Measurements from ENCODE around the gene COQ8A. TPM values are rescaled to one million over a fixed set of nuclear protein-coding genes. Genes with fewer than 3 reads are reported as not detected.

Gene COQ8A
- total RNA-seq, 2 donors from 2014 or later = 61.8 to 66.1 TPM

- H3K36me3 ChIP-seq = no peaks in the 10 kb centered on the region
- no peaks in the 10 kb centered on the region for H3K27me3 ChIP-seq (replicated peaks; ENCODE audit: insufficient read depth)
- no peaks in the 10 kb centered on the region for H3K9me3 ChIP-seq
- WGBS = 86% methylated on average over 3 of the region's 3 CpGs
- H3K4me3 ChIP-seq = no peak overlapping the region
- H3K27ac ChIP-seq = no peak overlapping the region
- DNase-seq (ENCODE audit: low spot score) = no peak
- no peaks in the 10 kb centered on the region for H3K4me1 ChIP-seq (replicated peaks)
- TF ChIP-seq POLR2AphosphoS5 (IDR thresholded peaks at IDR 0.05) (no peak), CTCF (IDR thresholded peaks at IDR 0.05) (no peak), POLR2A (IDR thresholded peaks at IDR 0.05) (no peak)
- intact Hi-C loops (cut with DNase I) = loop anchor here (10.0 kb wide), 1 partner anchor 368 kb away; the partner anchor contains the start of gene CDC42BPA
These were observed 6.7 kb downstream of the COQ8A start for GRCh38 chr1:226946841-226947240.

GRCh38 chr1:226948051-226948450, 8.0 kb downstream of the COQ8A start:
- no peaks in the 10 kb centered on the region for H3K9me3 ChIP-seq
- WGBS = 98% methylated on average over 2 of the region's 2 CpGs
- H3K27me3 ChIP-seq (replicated peaks; ENCODE audit: insufficient read depth) = no peaks in the 10 kb centered on the region
- no peak overlapping the region for H3K4me3 ChIP-seq
- H3K27ac ChIP-seq = no peak overlapping the region
- TF ChIP-seq POLR2A (IDR thresholded peaks at IDR 0.05) = no peak
- no peak for TF ChIP-seq POLR2AphosphoS5 (IDR thresholded peaks at IDR 0.05)
- no peak for TF ChIP-seq CTCF (IDR thresholded peaks at IDR 0.05)
- no peak for DNase-seq (ENCODE audit: low spot score)
- no peaks in the 10 kb centered on the region for H3K4me1 ChIP-seq (replicated peaks)
- intact Hi-C loops (cut with DNase I) = loop anchor here (10.0 kb wide), 1 partner anchor 367 kb away; the partner anchor contains the start of gene CDC42BPA
- H3K36me3 ChIP-seq = no peaks in the 10 kb centered on the region

- Histone ChIP-seq H3K27me3 (replicated peaks; ENCODE audit: insufficient read depth) (no peaks in the 10 kb centered on the region), H3K4me3 (no peak overlapping the region), H3K27ac (no peak overlapping the region), H3K36me3 (no peaks in the 10 kb centered on the region), H3K4me1 (replicated peaks) (no peaks in the 10 kb centered on the region), H3K9me3 (no peaks in the 10 kb centered on the region)
- no peak for DNase-seq (ENCODE audit: low spot score)
- 95% methylated on average over 6 of the region's 6 CpGs for WGBS
- intact Hi-C loops (cut with DNase I) = loop anchor here (10.0 kb wide), 1 partner anchor 366 kb away; the partner anchor contains the start of gene CDC42BPA
- TF ChIP-seq POLR2AphosphoS5 (IDR thresholded peaks at IDR 0.05) (no peak), POLR2A (IDR thresholded peaks at IDR 0.05) (no peak), CTCF (IDR thresholded peaks at IDR 0.05) (no peak)
These were observed 8.4 kb downstream of the COQ8A start for GRCh38 chr1:226948480-226948879.

- DNase-seq (ENCODE audit: low spot score) = no peak
- intact Hi-C loops (cut with DNase I) = loop anchor here (10.0 kb wide), 1 partner anchor 366 kb away; the partner anchor contains the start of gene CDC42BPA
- no peak overlapping the region for H3K27ac ChIP-seq
- H3K36me3 ChIP-seq = no peaks in the 10 kb centered on the region
- H3K9me3 ChIP-seq = no peaks in the 10 kb centered on the region
- H3K27me3 ChIP-seq (replicated peaks; ENCODE audit: insufficient read depth) = no peaks in the 10 kb centered on the region
- TF ChIP-seq POLR2AphosphoS5 (IDR thresholded peaks at IDR 0.05) (no peak), CTCF (IDR thresholded peaks at IDR 0.05) (no peak)
- WGBS = 92% methylated on average over 15 of the region's 15 CpGs
- H3K4me1 ChIP-seq (replicated peaks) = no peaks in the 10 kb centered on the region
- H3K4me3 ChIP-seq = no peak overlapping the region
These were observed 8.9 kb downstream of the COQ8A start for GRCh38 chr1:226948996-226949395.

- intact Hi-C loops (cut with DNase I) = loop anchor here (10.0 kb wide), 1 partner anchor 365 kb away; the partner anchor contains the start of gene CDC42BPA
- Histone ChIP-seq H3K4me1 (replicated peaks) (no peaks in the 10 kb centered on the region), H3K4me3 (no peak overlapping the region), H3K9me3 (no peaks in the 10 kb centered on the region), H3K27ac (no peak overlapping the region), H3K27me3 (replicated peaks; ENCODE audit: insufficient read depth) (no peaks in the 10 kb centered on the region), H3K36me3 (no peaks in the 10 kb centered on the region)
- DNase-seq (ENCODE audit: low spot score) = no peak
- 96% methylated on average over 3 of the region's 3 CpGs for WGBS
- TF ChIP-seq POLR2A (IDR thresholded peaks at IDR 0.05) = no peak
- TF ChIP-seq CTCF (IDR thresholded peaks at IDR 0.05) = no peak
- TF ChIP-seq POLR2AphosphoS5 (IDR thresholded peaks at IDR 0.05) = no peak
These were observed 9.3 kb downstream of the COQ8A start for GRCh38 chr1:226949401-226949800.

Measured in prostate gland (tissue), 2 donors.